BLaER1 treated with 17β-estradiol and CSF1 and Interleukin-3, amounts not matched to agents 10 nM and 100 nM (cell line): ENCODE data around the gene RNU1-3.
A peak's percentile ranks its signal among the peaks of the same experiment; 100 is the strongest.

Source experiments
- H3K27ac ChIP-seq, 11 experiments: shearing (Covaris generic); formaldehyde crosslinking; 2 replicates each; pipeline ENCODE4 v1.8.1; 2022
- H3K27me3 ChIP-seq, 11 experiments: shearing (Covaris generic); formaldehyde crosslinking; 2 replicates each; pipeline ENCODE4 v1.8.1; 2022
- H3K36me3 ChIP-seq, 11 experiments: shearing (Covaris generic); formaldehyde crosslinking; 2 replicates each; pipeline ENCODE4 v1.8.1; 2022
- H3K4me1 ChIP-seq, 10 experiments: shearing (Covaris generic); formaldehyde crosslinking; 2 replicates each; pipeline ENCODE4 v1.8.1; 2022
- H3K4me2 ChIP-seq, 11 experiments: shearing (Covaris generic); formaldehyde crosslinking; 2 replicates each; pipeline ENCODE4 v1.8.1; 2022
- H3K4me3 ChIP-seq, 10 experiments: shearing (Covaris generic); formaldehyde crosslinking; 2 replicates each; pipeline ENCODE4 v1.8.1; 2022
- H3K9ac ChIP-seq, 11 experiments: shearing (Covaris generic); formaldehyde crosslinking; 2 replicates each; pipeline ENCODE4 v1.8.1; 2022
- H3K9me3 ChIP-seq, 11 experiments: shearing (Covaris generic); formaldehyde crosslinking; replicated peaks in 1 of 11; 2 replicates each; pipeline ENCODE4 v1.8.1; 2022
- H4K20me1 ChIP-seq, 11 experiments: shearing (Covaris generic); formaldehyde crosslinking; 2 replicates each; pipeline ENCODE4 v1.8.1; 2022
- Cebpa-rat ChIP-seq, 11 experiments: shearing (Covaris generic); IDR thresholded peaks; 2 replicates each; pipeline ENCODE4 v1.8.1; 2022

Gene RNU1-3

GRCh38 chr1:16618719-16619118 is 48.0 kb downstream of the RNU1-3 start:
- TF ChIP-seq Cebpa-rat (IDR thresholded peaks at IDR 0.05) = no peak
- H3K27ac ChIP-seq = no peak overlapping the region
- H3K27me3 ChIP-seq = peaks cover 0 to 12% (median 7%) of the 10 kb centered on the region in 11 experiments; a peak in 9 of 22 replicates
- H3K9me3 ChIP-seq = no peaks in the 10 kb centered on the region
- no peak overlapping the region for H3K9ac ChIP-seq
- H4K20me1 ChIP-seq = peaks cover 0 to 47% (median 10%) of the 10 kb centered on the region in 11 experiments; a peak in 16 of 22 replicates
- H3K36me3 ChIP-seq = peaks cover 24 to 61% (median 42%) of the 10 kb centered on the region in 11 experiments
- H3K4me1 ChIP-seq = peaks cover 7 to 18% (median 14%) of the 10 kb centered on the region in 10 experiments
- H3K4me2 ChIP-seq = no peak overlapping the region
- no peak overlapping the region for H3K4me3 ChIP-seq

DNA sequence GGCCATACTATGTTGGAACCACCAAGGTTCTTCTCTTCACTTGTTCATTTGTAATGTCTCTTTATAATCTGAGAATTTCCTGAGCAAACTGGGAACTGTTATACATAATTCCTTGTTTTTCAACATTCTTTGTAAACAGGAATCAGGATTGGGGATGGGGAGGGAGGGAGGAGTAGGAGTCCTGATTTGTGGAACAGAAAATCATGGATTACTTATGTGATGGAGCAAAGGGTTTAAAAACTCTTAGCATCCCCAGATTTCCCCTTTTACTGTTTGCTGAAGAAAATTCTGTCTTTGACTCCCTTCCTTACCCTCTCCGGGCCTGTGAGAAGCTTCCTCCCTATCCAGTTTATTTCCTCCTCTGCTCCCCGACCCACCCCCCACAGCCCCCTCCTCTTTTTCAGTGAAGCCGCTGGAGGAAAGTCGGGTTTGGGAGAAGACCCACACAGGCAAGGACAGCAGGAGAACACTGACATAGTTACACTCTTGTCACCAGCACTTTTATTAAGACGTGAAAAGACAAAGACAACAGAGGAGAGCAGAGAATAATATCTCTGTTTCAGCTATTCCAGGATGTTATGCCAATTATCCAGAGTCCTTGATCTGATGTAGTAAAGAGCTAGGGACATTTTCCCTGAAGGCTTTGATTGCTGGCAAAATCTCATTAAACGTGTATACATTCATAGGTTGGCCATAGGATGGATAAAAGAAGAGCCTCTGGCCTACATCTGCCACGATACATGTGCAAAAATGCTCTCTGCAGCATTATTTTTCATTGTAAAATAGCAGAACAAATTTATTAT is 48.8 kb downstream of the RNU1-3 start:
- Histone ChIP-seq H3K9me3 (no peaks in the 10 kb centered on the region), H3K4me3 (no peak overlapping the region), H3K4me1 (peaks cover 7 to 20% (median 10%) of the 10 kb centered on the region in 10 experiments), H3K27ac (no peak overlapping the region), H3K27me3 (peaks cover 0 to 12% (median 7%) of the 10 kb centered on the region in 11 experiments; a peak in 10 of 22 replicates), H3K4me2 (no peak overlapping the region), H3K9ac (peak overlapping the region in 3 of 11 experiments; percentile 0 to 10 (median 1); a peak in 1 of 22 replicates), H4K20me1 (peaks cover 0 to 40% (median 7%) of the 10 kb centered on the region in 11 experiments; a peak in 9 of 22 replicates), H3K36me3 (peaks cover 23 to 54% (median 34%) of the 10 kb centered on the region in 11 experiments)
- TF ChIP-seq Cebpa-rat (IDR thresholded peaks at IDR 0.05) = no peak

DNA sequence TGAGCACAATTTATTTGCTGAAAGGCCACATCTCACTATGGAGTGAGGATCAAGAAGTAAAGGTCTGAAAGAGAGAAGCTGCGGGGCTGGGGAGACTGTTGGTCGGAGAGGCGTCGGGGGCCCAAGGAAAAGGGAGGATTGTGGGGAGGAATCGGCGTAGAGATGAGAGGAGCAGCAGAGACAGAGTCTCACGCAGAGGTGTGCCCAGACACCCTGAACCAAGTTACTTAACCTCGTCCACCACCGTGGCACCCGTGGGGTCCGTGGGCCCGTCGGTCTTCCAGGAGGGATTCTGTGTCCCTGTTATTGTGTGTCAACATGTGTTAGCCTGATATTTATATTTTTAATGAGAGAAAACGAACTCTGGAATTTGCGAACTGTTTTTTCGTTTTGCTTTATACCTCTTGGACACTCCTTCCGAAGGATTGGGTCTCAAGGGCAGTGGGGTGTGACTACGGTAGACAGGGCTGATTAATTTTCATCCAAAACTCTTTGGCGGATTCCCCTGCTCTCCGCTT is 49.6 kb downstream of the RNU1-3 start:
- Histone ChIP-seq H3K27ac (no peak overlapping the region), H3K4me3 (no peak overlapping the region), H3K27me3 (peaks cover 6 to 20% (median 14%) of the 10 kb centered on the region in 11 experiments; a peak in 14 of 22 replicates), H3K9ac (peak overlapping the region in 7 of 11 experiments; percentile 0 to 10 (median 1); a peak in 6 of 22 replicates), H4K20me1 (peaks cover 0 to 33% (median 11%) of the 10 kb centered on the region in 11 experiments; a peak in 16 of 22 replicates), H3K4me1 (peaks cover 12 to 27% (median 18%) of the 10 kb centered on the region in 10 experiments), H3K36me3 (peaks cover 16 to 46% (median 26%) of the 10 kb centered on the region in 11 experiments), H3K9me3 (no peaks in the 10 kb centered on the region), H3K4me2 (no peak overlapping the region)
- no peak for TF ChIP-seq Cebpa-rat (IDR thresholded peaks at IDR 0.05)
